Stimulated activated CD4-positive, alpha-beta T cell treated with anti-CD3 and anti-CD28 coated beads, Interleukin-2, amount 100 ng/mL, for 24 hours (primary cell): ENCODE data around the gene ASS1.

Experiments
- DNase-seq, 2 donors: peaks; one replicate each; pipeline ENCODE4 v3.0.0-alpha.2; 2020

The ASS1 gene

DNA sequence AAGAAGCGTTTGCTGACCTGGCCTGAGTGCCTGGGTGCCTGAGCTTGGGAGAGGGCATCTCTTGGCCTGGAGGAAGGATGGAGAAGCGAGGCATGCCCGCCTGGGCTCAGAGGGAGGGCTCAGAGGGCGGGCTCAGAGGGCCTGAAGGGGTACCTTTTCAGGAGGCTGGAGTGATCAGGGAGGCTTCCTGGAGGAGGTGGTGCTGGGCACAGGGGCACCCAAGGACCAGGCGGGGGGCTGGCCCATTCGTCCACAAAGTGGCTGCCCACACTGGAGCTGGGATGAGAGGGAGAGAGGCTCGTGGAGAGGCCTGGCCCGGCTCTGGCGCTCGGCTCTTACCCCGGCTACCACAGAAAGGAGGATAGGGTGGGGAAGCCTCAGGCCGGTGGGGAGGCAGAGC lies 32.8 kb downstream of the ASS1 start:
- DNase-seq: no peak

DNA sequence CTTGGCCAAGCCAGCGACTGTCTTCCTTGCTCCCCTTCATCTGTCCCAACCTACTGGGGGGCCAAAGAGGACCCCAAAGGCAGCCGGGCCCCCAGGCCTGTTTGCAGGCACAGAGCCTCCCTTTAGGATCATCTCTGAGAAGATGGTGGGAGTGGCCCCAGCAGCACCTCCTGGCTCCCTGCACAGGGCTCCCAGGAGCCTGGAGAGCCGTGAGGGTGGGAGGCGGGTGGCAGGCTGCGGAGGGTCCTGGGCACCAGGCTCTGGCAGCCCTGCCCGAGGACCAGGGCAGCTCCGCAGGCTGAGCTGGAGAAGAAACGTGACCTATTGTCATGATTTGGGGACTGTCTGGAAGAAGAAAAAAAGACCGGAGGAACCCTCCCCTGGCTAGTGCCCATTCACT lies 33.4 kb downstream of the ASS1 start:
- no peak for DNase-seq

DNA sequence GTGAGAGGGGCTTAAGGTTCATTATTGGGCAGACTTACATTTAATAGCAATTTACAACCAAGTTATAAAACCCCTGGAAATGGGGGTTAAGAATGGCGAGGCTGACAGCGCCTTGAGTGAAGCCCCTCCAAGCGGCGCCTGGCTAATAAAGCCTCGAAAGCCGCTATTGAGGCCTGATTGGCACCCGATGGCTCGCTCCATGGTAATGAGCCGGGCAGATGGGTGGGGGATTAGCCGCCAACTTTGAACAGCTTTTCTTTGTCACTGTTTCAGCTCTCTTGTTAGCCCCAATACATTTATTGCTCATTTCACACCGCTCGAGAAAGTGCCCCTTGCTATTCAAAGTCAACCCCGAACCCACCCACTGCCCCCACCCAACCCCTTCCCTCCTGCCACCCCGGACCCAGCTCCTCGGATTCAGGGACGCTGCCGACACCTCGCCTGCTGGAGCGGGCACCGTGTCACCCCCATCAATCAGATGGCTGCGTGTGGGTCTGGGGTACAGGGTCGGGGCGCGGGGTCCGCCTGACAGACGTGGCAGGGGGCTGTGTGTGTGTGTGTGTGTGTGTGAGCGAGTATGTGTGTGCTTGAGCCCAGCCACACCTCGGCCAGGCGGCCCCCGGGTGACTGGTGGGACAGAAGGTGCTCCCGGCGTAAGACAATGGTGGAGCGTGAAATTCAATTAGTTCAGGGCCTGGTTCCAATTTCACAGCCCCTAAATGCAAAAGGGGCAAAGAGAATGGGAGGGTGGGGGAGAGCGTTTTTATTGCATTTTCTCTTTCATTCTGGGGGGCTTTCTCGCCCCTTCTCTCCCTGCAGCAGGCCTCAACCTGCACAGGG lies 34.2 kb downstream of the ASS1 start:
- no peak for DNase-seq

DNA sequence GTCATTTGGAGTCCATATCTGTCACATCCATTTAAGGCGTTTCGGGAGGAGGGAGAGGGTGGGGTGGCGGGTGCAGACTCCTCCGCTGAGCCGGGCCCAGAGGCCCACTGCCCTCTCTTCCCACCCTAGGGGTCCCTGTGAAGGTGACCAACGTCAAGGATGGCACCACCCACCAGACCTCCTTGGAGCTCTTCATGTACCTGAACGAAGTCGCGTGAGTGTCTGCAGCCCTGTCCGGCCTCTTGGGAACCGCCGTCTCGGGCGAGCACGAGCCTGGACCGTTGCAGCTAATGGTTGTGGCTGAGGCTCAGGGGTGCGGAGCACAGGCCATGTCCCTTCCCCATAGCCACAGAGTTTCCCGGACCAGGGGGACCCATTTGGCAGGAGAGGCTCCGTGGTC lies 34.8 kb downstream of the ASS1 start:
- DNase-seq: no peak

DNA sequence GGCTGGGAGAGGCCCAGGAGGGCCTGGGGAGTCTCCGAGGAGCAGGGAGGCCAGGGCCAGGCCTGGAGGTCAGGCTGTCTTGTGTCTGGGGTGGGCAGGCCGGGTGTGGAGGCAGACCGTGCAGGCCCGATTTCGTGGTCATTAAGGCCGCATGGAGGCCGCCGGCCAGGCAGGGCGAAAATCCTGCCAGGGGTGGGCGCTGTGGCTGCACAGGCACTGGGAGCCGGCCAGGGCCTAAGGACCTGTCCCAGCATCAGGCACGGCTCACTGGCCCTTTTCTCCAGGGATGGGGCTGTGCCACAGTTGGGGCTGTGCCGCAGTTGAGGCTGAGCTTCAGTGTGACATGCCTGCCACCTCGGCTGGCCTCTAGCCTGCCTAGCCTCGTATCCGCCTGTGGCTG lies 35.9 kb downstream of the ASS1 start:
- no peak for DNase-seq

DNA sequence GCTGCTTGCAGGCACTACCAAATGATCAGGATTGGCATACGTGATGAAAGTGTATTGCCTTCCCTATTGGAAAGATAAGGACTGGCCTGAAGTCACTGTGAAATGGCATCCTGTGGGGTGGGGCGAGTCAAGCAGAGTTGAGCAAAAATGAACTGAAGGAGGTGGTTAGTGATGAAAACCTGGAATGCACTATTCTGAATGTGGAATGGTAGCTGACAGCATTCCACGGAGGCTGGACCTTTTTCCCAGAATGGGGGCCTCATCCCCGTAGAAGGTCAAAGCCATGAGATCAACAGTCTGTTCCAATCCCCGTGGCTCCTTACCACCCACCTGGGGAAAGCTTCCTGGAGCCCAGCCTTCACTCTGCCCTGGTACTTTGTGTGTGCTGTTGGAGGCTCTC lies 37.7 kb downstream of the ASS1 start:
- DNase-seq: no peak

DNA sequence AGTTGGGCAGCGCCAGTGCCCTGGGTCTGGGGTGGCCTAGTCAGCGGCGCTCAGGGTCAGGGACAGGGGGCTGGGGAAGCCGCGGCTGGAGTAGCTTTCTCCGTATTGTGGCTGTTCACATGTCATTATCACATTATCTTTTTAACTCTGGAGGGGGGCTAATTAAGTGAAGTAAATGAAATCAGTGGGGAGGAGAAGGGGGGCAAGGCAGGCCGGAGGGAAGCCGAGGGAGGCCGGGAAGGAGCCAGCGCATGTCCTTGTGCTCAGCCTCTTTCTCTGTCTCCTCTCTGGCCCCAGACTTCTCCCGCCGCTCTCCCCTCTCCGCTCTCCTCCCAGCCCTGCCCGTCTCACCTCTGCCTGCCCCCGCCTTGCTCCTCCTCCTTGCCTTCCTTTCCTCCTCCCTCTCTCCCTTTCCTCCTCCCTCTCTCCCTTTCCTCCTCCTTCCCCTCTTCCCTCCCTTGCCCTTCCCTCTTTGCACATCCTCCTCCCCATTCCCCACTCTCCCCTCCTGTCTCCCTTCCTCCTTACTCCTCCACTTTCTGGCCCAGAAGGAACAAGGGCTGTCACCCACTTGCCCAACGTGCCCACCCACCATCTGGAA lies 38.7 kb downstream of the ASS1 start:
- no peak for DNase-seq

DNA sequence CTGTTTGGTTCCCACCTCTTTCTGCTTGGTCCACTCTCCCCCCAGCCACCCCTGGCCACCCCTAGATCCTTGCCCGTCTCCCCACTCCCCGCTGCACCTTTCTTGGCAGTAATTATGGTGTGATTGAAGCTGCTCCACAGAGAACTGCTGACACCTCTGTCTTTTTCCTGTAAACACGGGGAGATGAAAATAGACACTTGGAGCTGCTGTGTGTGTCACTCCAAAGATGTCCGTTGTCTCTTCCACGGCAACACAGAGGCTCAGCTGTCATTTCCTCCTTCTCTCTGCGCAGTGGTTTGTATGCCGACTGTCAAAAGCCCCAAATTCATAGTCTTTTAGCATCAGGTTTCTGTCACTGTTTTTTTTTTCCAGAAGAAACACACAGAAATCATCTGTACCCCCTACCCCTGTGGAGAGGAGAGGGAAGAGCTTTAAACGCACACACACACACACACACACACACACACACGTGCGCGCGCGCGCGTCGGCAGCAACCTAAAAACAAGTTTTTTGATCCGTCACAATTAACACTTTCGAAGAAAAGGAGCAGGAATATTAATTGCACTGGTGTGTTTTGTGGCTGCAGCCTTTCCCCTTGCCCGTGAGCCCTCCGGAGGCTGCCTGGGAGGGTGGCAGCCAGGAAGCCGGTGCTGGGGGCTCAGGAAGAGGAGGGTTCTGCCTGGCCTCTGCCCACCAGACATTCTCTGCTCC lies 39.8 kb downstream of the ASS1 start:
- no peak for DNase-seq

DNA sequence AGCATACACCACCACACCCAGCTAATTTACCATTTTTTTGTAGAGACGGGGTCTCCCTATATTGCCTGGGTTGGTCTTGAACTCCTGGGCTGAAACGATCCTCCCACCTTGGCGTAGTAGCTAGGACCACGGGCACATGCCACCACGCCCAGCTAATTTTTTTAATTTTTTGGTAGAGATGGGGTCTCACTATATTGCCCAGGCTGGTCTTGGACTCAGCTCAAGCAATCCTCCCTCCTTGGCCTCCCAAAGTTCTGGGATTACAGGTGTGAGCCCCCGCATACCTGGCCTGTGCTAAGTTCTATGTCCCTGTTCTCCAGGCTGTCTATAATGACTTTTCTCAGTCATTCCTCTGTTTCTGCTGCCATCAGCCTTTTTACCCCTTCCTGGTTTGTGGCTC lies 41.3 kb downstream of the ASS1 start:
- no peak for DNase-seq

DNA sequence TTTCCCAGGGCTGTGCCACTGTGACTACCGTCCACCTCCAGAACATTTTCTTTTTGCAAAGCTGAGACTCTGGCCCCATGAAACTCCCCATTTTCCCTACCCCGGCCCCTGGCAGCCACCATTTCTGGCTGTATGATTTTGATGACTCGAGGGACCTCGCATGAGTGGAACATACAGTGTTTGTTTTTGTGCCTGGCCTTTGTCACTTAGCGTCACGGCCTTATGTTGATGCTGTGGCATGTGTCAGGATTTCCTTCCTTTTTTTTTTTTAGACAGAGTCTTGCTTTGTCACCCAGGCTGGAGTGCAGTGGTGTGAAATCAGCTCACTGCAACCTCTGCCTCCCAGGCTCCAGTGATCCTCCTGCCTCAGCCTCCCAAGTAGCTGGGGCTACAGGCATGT lies 42.7 kb downstream of the ASS1 start:
- DNase-seq: no peak

DNA sequence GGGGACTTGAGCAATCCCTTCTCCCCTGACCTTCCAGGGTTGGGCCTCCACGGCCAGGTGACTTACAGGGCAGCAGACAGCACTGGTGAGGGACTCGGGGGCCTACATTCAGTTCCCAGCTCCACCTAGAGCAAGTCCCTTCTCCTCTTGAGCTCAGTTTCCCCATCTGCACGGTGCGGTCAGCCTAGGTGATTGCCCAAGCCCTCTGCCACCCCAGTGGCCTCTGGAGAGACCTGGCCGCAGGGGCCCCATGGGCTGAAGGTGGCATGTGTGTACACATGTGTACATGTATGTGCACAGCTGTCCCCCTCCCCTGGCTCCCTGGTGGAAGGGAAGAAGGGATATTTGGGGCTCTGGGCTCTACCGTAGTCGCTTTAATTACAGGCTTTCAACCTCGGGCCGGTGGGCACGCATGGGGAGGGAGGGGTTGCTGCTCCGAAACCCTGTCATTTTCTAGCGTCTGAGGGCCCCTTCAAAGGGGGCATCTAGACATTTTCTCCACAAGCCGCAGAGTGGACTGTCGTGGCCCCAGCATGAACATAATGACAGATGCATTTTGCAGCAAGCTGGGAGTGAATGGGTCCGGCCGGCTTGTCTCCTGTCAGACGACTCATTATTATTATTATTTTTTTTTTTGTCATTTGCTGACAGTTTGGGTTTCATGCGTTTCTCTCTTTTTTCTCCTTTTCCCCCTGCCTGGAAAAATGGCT lies 44.0 kb downstream of the ASS1 start:
- DNase-seq: no peak

DNA sequence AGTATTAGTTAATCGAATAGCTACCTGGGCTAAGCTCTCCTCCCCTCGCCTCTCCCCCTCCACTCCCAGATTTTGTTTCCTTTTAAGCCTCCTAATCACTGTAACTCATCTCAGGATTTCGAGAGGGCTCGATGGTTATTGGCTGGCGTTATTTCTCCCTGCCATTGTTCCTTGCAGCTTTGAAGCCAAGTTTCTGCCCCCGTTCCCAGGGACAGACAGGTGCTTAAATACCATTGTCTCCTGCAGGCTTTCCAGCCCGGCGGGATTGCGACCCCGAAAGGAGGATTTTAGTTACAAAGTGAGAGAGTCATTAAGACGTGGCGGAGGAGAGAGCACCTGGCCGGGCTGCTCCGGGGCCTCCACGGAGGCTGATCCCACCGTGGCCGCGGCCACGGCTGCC lies 46.2 kb downstream of the ASS1 start:
- no peak for DNase-seq

DNA sequence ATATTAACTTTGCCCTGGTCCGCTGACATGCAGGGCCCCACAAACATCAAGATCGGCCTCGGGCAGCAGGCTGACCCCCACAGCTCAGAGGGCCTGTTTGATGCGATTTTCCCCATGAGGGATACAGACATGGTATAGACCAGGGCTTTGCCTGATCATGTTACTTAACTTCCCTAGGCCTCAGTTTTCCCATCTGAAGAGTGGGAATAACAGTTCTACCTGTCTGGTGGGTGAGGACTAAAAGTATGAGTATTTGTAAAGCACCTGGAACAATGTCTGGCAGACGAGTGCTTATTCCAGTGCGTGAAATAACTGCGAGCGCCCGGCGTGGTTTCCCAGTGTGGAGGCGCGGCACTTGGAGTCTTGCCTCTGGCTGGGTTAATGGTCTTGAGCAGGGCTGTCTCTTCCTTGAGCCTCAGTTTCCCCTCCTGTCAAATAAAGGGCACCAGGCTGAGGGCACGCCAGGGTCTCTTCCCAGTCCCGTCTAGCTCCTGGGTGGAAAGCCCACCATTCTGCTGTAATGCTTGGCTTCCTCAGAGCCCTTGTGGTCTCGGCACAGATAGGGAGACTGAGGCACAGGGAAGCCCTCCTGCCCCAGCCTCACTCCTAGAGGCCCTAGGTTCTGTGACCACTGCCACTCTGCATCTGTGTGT lies 47.2 kb downstream of the ASS1 start:
- DNase-seq: no peak

DNA sequence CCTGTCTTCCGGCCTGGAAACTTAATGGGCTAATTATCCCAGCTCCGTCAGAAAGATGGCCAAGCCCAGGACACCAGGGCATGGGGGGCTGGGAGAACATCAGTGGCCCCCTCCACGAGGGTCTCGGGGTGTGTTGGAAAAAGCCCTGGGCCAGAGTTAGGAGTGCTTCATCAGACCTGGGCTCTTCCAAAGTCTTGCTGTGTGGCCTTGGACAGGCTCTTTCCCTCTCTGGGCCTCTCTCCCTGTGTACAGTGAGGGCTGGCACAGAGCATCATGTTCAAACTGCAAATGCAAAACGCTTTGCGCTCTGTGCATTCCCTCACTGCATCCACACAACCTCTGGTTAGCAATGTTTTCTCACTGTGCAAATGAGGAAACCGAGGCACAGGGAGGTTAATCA lies 48.3 kb downstream of the ASS1 start:
- DNase-seq: no peak

DNA sequence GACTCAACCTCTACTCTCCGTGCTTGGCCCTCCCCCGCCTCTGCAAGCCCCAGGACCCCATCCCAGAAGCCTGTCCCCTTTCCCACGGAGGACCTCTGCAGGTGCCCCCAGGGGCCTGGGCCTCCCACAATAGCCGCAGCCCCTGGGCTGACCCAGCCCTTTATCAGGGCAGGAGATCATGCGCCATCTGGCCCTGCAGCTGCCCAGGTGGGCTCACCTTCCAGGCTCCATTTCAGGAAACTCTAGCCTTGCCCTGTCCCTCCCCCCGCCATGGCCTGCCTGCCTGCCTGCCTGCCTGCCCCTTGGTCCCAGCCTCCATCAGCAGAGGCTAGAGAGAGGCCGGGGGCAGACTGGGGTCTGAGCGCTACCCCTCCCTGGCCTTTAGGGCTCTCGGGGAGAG lies 48.7 kb downstream of the ASS1 start:
- DNase-seq: no peak

DNA sequence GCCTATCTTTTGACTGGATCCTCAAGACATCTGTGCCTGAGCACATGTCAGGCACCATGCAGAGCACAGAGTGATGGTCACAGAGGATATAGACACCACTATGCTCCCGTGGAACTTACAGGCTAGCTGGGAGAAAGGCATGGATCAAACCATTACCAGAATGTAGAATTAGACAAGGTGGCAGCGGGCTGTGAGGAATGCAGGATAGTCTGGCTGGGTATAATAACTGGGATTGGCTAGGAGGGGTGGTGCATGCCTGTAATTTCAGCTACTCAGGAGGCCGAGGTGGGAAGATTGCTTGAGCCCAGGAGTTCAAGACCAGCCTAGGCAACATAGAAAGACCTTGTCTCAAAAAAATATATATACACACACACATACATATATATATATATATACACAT lies 50.3 kb downstream of the ASS1 start:
- no peak for DNase-seq

DNA sequence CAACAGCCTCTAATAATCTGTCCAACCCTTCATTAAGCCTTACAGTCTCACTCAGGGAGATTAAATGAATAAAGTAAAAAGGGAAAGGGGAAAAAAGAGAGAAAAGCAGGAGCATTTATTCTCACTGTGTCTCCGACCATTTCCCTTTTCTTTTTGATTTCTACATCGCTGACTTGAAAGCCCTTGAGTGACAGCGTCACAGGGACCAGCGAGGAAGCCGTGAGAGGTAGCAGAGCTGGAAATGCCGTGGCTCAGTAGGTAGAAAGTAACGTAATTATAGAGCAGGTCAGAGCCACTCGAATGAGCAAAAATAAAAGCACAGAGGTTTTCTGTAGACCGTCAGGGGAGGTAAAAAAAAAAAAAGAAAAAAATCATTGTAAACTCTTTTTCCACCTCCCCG lies 52.4 kb downstream of the ASS1 start:
- no peak for DNase-seq

DNA sequence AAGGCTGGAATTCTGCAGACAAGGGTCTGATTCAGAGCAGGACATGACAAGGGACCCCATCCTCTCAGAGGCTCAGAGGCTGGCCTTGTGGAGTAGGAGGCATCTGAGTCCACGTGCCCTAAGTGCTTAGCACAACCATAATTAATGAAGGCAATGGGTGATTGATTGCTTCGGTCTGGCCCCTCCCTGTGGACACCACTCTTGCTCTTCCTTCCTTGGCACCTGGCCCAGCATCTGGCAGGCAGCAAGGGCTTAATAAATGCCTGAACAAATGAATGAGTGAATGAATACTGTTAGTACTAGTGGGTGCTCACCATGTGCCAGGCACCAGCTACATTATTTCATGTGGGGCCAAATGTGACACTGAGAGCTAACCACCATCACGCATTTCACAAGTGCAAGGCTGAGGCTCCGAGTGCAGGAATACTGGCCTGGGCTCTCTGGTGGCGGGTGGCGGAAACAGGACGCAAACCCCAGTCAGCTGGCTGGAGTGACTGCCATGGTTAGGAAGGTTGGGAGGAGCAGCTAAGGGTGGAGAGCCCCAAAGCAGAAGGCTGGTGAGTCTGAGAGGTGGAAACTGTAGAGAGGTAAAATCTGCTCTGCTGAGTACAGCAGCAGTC lies 53.6 kb downstream of the ASS1 start:
- DNase-seq: no peak

DNA sequence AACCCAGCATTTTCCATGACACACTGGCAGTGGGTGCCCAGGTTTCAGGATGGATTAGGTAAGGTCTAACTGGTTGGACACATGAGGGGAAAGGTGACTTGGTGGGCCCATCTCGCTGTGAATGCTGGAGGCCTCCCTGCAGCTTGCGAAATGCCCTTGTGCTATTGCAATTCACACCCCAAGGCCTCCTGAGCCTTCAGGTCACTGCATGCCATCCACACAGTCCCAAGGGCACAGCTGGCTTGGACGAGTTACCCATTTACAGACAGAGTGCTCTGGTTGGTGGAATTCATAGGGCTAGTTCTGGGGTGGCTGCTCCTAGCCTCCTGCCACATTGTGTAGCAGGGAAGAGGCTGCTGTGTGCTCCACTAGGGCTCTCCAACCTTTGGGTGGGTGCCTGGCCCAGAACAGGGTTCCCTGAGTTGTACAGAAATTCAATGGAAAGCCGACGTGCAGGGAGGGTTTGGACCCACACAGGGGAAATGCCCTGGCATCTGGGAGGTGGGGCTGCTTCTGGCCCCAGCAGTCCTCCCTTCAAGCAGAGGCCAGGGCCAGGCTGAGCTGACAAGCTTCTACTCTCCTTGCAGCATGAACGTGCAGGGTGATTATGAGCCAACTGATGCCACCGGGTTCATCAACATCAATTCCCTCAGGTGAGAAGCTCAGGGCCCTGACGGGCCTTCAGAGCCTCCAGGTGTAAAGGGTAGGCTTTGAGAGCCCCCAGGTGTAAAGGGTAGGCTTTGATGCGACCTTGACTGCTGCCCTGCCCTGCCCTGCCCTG lies 54.3 kb downstream of the ASS1 start:
- DNase-seq: no peak

DNA sequence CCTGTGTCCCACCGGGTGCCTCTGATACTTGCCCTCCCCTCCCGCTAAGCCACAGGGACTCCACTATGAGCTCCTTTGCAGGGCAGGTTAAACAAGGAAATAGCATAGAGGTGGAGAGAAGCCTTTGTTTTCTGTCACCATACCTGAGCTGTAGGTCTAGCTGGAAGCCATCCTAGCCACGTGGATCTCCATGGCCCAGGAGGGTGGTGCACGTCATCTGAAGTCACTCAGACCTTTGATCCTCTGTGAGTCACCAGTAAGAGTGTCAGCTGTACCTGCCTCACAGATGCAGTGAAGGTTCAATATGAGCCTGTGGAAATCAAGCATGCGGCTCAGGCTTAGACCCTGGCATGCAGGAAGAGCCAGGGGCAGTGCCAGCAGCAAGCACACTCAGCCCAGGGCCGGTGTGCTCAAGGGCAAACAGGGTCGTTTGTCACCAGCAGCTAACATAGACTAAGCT lies 55.1 kb downstream of the ASS1 start:
- DNase-seq: peak in 1 of 2 donors; percentile 6

DNA sequence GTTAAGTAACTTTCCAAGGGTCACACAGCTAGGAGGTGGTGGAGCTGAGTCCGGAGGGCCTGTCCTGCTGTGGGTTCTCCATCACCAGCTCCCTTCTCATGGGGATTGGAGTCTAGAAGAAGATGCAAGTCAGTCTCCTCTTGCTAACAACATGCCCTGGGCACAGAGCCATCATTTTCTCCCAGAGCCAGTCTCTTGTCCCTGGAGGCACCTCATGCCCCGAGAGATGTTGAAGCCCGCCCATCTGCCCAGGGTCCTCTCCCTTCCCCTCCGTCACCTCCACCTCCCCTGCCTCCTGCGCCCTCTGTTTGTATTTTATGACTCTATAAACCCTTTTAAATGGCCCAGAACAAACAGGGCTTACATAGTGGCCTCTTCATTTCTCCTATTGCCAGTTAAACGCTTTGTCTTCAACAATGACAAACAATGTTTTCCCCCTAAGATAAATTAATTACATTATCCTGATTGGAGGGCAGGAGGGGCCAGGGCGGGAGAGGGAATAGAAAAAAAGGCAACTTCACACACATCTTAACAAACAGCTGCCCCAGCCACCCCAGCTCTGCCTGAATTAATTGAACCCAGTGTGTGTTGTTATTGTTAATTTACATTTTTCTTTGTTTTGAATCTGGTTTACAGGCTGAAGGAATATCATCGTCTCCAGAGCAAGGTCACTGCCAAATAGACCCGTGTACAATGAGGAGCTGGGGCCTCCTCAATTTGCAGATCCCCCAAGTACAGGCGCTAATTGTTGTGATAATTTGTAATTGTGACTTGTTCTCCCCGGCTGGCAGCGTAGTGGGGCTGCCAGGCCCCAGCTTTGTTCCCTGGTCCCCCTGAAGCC lies 55.8 kb downstream of the ASS1 start:
- no peak for DNase-seq
